Dermis blood vessel endothelial cell (primary cell): ENCODE results near the gene HRCT1. TPM values are rescaled to one million over a fixed set of nuclear protein-coding genes. Genes with fewer than 3 reads are reported as not detected.
"Not testable (repeated sequence)": the region's sequence is repeated elsewhere in the genome, so short reads cannot be mapped to it uniquely, and the experiment has no call there.

Experiments used
- DNase-seq: peaks from one replicate; pipeline ENCODE4 v3.0.0; 2010
- total RNA-seq: library from RNA; depleted of rRNA; stranded (reverse); fragments of >200 nt; gene quantifications from 2 replicates; pipeline ENCODE4 v1.2.3, GENCODE V29; 2014

HRCT1 gene
- 0.93 and 2.6 TPM in 2 replicates for total RNA-seq

DNA sequence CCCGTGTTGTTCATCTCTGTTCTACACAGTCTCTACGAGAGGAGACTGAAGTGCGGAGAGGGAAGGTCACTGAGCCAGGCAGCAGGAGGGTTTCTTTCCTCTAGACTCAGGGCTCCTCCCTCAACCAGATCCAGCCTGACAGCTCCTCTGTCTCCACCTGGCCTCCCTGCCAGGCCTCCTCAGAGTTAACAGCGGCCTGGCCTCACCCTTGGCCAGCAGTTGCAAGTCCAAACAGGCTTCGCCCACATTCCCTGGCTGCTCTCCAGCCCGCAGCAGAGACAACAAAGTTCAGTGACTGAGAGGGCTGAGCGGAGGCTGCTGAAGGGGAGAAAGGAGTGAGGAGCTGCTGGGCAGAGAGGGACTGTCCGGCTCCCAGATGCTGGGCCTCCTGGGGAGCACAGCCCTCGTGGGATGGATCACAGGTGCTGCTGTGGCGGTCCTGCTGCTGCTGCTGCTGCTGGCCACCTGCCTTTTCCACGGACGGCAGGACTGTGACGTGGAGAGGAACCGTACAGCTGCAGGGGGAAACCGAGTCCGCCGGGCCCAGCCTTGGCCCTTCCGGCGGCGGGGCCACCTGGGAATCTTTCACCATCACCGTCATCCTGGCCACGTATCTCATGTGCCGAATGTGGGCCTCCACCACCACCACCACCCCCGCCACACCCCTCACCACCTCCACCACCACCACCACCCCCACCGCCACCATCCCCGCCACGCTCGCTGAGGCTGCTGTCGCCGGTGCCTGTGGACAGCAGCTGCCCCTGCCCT lies at the start of gene HRCT1:
Gene HRCT1, plus strand, starts transcription at position 291 of the 768 bp plus-strand sequence. Its CDS starts 86 bp downstream, at position 377.
- peak; percentile 91 for DNase-seq

DNA sequence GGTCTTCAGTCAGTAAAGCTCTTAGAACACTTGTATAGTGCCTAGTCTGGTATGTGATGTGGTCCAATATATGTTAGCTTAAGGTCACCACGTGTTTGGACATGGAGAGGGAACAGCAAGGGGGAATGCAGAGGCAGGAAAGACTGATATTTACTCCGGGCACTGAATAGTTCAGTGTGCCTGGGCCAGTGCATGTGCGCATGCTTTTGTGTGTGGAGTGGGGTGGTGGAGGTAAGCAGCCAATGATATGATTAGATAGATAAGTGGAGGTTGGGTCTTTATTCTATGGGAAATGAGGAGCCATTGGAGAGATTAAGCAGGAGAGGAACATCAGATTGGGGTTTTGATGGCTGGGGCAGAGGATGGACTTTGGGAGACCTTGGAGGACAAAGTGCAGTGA lies 49.8 kb upstream of the HRCT1 start:
- DNase-seq = no peak

DNA sequence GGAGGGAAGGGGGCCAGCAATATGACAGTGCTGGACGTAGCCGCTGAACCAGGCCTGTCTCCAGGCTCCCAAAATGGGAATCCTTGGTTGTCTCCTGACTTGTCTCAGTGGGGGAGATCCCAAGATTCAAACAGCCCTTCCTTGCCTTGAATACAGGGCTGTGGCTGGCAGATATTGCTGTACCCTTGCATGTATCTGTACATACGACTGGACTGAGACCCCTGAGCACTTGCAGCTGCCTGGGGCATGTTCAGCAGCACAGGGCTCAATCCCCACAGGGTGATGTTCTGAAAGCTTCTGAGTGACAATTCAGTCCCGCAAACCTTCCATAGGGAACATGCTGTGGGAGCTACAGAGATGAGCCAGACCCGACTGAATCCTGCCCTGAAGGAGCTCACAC lies 49.1 kb upstream of the HRCT1 start:
- DNase-seq = no peak

DNA sequence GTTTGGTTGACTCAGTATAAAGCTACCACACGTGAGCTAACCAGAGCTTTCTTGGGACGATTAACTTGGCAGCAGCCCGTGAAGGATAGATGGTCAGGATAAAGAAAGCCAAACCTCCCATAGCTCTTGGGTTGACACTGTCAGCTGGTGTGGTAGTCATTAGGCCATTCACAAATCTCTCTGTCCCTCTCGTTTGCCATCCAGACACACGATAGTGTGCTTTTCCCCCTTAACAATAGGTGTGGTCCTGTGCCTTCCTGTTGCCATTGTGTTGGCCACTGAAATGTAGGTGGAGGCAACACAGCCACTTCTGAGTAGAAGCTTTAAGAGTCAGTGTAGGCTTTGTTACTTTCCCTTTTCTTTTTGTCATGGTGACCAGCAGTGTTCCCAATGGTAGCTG lies 47.5 kb upstream of the HRCT1 start:
- DNase-seq = no peak

DNA sequence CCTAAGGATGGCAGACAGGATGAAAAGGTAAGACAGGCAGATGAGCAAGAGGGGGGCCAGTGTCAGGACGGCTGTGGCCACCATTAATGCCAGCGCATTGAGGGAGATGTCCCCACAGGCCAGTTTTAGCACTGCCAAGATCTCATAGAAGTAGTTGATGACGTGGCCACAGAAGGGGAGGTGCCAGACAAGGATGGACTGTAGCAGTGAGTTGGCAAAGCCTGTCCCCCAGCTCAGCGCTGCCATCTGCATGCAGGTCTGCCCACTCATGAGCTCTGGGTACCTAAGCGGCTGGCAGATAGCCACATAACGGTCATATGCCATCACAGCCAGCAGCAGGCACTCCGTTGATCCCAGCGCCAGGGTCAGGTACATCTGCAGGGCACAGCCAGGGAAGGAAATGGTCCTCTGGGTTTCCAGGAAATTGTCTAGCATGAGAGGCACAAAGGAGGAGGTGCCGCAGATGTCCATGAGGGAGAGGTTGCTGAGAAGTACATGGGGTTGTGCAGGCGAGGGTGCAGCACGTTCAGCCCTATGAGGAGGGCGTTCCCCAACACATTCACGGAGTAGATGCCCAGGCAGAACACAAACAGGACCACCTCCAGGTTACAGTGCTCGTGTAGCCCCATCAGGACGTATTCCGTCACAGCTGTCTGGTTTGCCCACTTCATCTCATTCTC lies 46.6 kb upstream of the HRCT1 start:
- DNase-seq = peak; percentile 25

DNA sequence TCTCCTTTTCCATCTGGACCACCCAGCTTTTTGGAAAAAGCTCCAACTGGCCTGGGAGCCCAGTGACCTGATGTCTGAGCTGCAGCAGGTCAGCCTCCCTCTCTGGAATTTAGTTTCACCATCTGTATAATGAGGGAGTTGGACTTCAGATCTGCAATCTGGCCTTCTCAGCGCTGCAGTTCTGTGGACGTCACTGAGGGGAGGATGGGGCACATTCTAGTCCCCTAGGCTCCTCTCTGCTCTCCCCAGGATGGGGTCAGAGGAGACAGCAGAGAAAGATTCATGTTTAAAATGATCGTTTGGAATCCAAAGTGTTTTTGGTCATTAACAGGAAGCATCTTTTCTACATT lies 46.0 kb upstream of the HRCT1 start:
- DNase-seq = no peak

DNA sequence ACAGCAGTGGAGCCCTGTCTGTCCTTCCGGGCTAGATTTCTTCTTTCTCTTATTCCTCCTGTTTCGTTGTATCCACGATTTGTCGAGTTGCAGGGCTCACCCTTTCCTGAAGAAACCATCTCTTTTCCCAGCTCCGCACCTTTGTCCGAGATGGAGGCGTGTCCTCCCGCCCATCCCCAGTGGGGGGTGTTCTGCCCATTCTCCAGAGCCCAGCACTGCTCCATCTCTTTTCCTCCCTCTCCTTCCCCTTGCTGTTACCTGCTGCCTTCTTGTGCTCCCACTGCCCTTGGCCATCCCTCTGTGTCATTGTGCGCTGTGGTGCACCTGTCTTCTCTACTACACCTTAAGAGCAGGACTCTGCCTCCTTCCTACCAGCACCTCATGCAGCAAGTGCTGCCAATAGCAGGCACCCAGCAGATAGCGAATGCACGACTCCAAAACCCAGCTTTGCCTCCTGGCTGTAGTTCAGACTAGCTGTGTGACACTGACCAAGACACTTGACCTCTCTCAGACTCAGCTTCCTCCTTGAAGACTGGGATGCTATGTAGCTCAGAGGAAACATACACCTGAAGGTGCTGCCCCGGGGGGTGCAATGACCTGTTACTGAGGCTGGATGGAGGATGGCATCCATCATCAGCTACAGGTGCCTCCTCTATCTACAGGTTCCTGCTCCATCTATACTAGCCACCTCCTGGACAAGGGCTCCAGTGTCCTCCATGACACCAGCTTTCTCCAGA lies 44.7 kb upstream of the HRCT1 start:
- DNase-seq = no peak

DNA sequence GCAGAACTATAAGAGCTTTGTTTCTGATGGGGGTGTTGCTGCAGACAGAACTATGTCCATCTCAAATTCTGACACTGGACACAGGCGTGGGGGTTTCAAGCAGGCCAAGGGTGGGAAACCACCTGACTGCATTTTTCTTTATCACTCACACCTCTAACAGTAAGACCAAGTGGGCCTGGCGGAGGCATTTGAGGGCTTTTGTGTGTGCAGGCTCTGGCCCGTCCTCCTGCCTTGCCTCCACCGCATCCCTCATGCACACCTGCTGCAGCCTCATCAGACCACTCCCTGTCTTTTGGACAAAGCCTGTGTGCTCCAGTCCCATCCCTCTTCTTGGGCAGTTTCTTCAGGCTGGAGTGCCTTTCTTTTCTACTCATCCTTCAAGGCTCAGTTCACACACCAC lies 43.7 kb upstream of the HRCT1 start:
- DNase-seq = no peak

DNA sequence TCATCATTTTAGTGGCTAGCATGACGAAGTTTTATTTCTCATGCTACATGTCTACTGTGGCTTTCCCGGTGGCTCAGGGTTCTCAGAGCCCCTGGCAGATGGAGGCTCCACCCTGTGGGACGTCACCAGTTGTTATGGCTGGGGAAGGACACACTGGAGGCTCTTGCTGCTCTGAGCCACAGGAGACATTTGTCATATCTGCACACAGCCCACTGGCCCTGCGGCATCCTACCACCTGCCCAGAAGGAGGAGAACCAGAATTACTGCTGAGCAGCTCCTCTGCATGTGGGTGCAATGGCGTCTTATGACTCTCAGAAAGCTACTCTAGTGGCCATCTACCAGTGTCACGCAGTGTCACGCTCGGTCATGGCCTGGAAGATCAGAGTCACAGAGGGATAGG lies 42.4 kb upstream of the HRCT1 start:
- DNase-seq = no peak

DNA sequence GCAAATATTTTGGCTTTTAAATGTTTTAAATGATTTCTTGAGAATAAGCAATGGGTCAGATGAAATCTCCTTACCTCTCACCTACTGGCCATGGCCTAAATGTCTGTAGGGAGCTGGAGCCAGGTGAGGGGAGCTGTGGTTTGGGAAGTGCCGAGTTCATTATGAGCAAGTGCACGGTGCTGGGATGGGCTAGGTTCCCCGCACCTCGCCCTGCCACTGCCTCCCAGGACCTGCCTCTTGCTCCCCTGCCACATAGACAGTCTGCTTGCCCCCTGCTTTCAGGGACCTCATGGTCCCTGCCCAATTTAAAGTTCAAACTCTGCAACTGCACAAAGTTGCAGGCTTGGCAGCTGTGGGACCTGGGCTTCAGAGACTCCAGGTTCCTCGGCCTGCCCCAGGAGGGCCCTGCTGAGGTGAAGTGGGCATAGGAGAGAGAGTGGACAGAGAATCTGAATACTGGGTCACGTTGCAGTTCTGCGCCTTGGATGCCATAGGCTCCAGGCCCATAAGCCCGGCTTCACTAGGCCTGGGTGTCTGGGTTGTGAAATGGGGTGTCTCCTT lies 41.2 kb upstream of the HRCT1 start:
- DNase-seq = no peak

DNA sequence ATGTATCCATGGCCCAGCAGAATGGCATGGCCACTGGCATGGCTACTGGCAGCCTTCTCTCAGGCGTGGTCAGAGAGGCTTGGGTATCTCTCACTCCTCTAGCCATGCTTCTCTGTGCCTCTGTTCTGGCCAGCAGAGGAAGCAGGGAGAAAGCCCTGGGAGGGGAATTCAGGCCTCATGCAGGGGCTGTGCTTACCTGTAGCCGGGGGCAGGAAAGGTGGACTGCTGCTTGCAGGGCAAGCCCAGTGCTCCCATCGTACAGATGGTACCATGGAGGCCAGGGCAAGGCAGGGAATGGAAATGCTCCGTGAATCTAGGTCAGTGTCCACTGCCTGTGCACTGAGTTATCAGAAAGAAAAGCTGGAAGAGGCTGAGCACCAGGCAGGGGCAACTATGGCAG lies 38.5 kb upstream of the HRCT1 start:
- DNase-seq = no peak

DNA sequence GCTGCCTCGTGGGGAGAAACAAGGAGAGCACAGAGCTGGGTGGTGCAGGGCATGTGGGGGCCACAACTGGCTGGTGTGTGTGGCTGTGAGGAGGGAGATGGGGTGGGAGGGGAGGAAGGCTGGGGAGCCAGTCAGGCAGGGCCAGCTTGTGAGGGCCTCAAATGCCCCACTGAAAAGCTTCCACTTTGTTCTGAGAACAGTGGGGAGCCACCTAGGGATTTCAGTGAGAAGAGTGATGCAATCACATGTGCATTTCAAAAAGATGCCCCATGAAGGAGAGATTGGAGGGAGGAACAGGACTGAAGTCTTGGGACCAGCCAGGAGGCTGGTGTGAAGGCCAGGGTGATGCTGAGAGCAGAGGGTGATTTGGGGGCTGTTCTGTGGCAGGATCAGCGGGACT lies 37.1 kb upstream of the HRCT1 start:
- DNase-seq = no peak

DNA sequence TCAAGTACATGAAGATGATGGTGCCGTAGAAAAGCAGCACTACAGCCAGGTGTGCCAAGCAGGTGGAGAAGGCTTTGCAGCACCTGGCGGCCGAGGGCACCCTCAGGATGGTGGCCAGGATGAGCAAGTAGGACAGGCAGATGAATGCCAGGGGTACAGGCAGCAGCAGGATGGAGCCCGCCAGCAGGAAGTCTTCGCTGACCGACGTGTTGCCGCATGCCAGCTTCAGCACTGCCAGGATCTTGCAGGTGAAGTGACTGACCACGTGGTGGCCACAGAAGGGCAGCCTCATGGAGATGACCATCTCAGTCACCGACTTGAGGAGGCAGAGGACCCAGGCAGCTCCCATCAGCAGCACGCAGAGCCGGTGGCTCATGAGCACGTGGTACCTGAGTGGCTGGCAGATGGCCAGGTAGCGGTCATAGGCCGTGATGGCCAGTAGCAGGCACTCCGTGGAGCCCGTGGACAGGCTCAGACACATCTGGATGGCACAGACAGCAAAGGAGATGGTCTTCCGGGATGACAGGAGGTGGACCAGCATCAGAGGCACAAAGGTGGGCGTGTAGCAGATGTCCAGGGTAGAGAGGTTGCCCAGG lies 36.3 kb upstream of the HRCT1 start:
- DNase-seq = no peak

DNA sequence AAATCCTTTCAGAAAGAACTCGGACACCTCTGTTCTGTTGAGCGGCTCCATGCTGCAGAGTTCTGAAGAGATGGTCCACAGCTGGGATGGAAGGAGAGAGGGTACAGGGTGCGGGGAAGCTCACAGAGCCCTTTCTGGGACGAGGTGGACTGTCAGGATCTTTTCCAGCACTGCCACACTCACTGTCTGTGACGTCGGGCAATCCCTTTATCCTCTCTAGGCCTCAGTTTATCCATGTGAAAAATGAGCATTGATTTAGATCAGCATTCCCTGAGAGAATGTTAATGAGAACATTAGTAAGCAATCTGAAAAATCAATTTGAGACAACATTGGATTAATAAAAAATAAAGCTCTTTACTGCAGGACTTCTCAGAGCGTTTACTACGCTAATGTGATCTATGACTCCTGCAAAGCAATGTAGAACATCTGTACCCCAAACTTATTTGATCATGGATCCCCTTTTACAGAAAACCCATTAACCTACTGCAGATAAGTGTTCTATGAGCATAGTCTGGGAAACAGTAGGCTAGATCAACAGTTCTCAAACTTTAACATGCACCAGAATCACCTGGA lies 35.6 kb upstream of the HRCT1 start, which contains the start of gene OR13J1:
Gene OR13J1, minus strand, starts transcription at position 51 of the 573 bp plus-strand sequence. Its CDS starts 0 bp downstream, at position 51.
- no peak for DNase-seq

DNA sequence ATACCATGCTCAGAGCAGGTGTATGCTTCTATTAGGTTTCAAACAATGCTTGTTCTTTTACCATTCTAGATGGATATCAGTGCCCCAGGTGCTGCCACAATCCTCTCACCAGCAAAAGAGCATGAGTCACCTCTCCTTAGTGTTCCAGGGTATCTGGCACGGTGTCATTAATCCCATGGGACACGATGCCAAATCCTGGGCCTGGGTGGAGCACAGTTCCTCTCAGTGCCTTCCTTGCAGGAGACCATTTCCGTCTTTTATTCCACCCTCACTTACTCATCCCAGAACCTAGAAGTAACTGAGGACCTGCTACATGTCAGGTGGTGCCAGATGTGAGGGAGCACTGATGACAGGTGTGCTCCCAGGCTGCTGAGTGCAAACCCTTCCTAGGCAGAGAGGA lies 34.5 kb upstream of the HRCT1 start:
- no peak for DNase-seq

DNA sequence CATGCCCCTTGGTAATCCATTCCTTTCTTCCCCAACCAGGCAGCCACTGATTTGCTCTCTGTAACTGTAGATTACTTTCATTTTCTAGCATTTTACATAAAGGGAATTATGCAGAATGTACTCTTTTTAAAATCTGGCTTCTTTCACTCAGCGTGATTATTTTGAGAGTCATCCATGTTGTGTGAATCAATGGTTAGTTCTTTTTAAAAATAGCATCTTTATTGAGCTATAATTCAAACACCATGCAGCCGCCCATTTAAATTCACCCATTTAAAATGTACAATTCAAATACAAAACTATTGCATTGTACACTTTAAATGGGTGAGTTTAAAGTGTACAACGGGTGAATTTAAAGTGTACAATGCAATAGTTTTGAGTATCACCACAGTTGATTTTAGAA lies 33.5 kb upstream of the HRCT1 start:
- no peak for DNase-seq

DNA sequence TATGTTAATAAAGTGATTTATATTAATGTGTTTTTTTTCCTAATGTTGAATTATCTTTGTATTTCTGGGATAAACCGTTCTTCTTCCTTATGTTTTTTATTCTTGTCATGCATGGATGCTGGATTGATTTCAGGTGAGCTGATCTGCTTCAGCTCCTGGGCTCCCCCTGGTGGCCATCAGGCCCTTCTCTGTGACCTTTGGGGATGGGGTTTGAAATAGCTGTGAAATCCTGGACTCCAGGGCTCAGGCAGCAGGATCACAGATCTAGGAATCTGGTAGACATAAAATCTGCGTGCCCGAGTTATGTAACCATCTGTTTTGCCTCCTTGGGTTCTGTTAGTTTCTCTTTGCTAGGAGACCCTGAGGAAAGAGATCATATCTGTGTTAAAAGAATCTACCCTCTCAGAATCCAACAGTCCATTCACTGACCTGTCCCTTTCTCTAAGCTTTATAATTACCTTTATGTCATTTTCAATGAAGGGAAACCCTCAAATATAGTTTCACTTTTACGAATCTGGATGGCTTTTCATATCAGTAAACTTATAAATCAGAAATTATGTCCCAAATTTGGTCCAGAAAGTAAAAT lies 23.6 kb upstream of the HRCT1 start:
- DNase-seq = peak; percentile 87

DNA sequence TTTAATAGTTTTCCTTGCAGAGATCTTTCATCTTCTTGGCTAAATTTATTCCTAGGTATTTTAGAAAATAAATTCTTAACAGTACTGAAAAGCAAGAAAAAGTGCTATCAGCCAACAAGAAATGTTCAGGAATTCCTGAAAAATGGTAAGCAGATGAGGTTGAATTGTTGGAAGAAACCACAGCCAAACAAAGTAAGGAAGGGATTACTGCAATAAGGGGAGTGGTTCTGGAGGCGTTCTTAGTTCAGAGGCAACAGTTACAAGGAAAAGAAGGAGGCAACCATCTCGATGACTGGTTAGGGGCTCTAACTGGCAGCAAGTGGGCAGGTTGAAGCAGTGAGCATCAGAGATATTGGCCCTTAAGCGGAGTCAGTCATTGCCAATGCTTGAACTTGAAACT lies 23.0 kb upstream of the HRCT1 start:
- DNase-seq = no peak

DNA sequence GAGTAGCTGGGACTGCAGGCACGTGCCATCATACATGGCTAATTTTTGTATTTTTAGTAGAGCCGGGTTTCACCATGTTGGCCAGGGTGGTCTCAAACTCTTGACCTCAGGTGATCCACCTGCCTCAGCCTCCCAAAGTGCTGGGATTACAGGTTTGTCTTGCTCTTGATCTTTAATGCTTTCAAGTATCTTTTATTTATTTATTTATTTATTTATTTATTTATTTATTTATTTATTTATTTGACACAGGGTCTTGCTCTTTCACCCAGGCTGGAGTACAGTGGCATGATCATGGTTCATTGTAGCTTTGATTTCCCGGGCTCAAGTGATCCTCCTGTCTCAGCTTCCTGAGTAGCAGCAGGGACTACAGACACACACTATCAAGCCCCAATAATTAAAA lies 21.1 kb upstream of the HRCT1 start:
- DNase-seq = not testable (repeated sequence)

DNA sequence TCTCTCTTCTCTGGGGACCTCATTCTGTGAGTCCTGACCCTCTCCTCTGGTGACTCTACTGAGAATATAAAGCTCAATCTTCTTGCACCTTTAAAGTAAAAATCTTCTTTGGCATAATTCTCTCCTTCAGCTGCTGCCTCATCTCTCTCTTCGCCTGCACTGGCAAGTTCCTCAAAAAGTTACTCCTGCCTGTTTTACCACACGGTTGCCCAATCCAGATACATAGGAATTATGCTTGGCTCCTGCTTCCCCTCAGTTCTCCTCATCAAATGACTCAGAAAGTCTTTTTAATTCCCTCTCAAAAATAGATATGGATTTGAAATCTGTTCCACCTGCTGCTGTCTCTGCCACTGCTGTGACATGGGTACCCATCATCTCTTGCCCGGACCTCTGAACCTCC lies 14.4 kb upstream of the HRCT1 start:
- DNase-seq = no peak

DNA sequence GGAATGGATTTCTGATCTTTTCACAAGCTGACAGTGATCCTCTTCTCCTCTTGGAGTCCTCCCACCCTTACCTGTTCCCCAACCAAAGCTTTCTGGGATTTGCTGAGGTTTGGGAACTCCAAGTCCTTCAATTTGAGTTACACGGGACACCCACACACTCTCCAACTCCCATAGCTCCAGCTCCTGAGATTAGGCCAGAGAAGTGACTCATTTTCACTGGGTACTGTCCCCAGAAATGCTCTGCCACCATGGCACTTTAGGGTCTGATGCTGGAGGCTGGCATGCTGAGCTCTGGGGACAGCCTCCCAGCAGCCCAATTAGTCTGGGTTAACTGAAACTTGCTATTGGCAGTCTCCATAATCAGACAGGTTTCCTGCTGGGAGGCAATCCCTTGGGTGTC lies 14.0 kb upstream of the HRCT1 start:
- no peak for DNase-seq

DNA sequence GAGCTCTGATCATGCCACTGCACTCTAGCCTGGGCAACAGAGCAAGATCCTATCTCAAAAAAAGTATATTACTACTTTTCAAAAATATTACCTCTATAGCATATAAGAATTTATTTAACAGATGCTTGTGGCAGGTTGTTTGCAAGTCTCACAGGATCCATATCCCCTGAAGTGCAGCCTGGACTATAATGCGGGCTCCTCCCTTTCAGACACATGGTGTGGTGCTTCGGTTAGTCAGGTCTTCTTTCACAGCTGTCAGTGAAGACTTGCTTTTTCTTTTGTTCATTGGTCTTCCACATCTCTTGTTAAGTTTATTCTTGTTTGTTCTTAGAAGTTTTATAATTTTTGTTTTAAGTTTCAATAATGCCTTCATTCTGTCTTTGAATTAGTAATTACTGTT lies 9.4 kb upstream of the HRCT1 start:
- no peak for DNase-seq
